G401.6 (cell line): ENCODE results near the gene KDM4C.
"Not testable (repeated sequence)": the region's sequence is repeated elsewhere in the genome, so short reads cannot be mapped to it uniquely, and the experiment has no call there.

ENCODE experiments used
- FAIRE-seq: peaks from 2 replicates; lab custom pipeline; 2012; peaks lifted over from hg19 to GRCh38; lab: Jason Lieb, UNC

KDM4C gene

DNA sequence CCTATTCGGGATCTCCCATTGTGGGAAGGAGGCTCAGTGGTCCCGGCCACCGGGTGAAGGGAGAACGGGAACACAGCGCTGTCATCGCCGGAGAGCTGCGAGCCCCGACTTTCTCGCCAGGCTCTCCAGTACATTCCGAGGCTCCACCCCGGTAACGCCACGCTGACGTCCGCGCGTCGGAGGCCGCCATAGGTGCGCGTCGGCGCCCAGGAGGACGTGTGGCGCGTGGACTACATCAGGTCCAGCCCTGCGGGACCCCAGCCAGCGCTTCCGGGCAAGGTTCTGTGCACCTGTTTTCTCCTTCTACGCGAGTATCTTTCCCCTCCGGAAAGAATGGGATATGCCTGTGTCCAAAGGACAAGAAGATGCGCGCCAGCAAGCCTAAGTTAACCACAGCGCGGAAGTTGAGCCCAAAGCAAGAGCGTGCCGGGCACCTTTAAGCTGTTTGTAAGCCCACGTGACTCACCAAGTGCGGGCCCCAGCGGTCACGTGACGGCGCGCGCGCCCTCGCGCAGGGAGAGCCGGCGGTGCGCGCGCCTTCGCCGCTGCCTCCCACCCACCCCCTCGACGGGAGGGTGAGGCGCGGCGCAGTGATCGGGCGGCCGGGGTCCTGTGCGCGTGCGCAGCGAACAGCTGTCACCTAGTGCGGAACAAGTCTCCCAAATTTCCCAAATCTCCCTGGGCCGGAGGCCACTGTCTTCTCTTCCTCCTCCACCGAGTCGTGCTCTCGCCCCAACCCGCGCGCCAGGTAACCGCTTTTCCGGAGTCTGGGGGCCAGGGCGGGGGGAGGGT, at the start of gene KDM4C:
Gene KDM4C, plus strand, starts transcription at position 518 of the 792 bp plus-strand sequence. CDS start 35,016 bp downstream, outside the sequence.
- no peak for FAIRE-seq

DNA sequence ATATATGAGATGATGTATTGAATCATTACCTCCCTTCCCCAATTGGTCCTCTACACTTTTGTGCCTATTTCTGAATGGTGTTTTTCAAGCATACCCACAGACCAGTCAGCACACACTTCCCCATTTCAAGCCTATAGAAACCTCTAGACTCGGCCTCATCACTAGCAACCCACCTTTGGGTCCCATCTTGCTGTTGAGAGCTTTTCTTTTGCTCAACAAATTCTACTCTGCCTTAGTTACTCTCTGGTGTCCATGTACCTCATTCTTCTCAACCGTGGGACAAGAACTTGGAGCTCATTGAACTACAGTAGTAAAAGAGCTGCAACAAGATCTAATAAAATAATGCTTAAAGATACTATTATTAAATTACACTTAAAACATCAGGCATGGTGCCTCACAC, 49.0 kb upstream of the KDM4C start:
- no peak for FAIRE-seq

DNA sequence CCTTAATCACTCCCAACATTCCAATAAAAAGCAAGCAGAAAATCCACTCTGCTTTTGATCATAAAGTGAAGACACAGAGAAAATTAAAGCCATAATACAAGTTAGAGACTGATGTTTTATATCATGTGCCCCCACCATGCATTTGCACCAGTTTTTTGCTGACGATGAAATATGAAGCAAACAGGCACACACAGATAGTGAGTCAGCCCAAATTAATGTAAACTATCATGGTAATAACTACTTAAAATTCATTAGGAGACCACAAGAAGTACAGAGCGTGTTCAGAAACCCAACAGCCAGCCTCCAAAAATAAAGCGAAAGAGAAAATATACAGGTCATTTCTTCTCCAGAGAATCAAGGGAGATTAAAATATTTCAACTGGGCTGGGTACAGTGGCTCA, 46.4 kb upstream of the KDM4C start:
- FAIRE-seq, result no peak

DNA sequence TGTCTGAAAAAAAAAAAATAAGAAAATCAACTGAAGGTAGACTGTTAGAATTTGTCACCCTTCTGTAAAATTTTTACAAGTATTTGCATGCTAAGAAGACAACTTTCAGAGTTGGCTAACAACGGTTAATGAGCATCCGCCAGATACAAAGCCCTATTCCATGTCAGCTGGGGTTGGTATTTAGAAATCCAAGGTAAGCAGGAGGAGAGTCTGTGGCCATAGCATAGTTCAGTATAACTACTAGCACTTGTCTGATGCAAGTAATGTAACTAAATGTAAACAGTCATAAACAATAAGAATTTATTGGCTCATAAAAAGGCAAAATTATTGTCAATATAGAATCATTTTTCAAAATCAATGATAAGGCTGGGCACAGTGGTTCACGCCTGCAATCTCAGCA, 45.7 kb upstream of the KDM4C start:
- no peak for FAIRE-seq

DNA sequence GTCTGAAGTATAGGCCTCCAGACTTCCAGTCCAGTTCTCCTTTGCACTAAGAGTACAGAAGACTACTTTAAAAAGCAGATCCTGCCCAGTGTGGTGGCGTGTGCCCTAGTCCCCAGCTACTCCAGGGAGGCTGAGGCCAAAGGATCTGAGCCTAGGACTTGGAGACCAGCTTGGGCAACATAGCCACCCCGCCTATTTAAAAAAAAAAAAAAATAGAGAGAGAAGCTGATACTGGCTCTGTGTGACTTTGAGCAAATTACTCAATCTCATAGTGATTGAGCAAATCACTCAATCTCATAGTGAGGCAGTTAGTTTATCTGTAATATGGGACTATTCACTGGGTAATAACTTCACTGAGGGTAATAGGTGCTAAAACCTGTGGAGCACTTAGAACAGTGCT, 43.6 kb upstream of the KDM4C start:
- no peak for FAIRE-seq

DNA sequence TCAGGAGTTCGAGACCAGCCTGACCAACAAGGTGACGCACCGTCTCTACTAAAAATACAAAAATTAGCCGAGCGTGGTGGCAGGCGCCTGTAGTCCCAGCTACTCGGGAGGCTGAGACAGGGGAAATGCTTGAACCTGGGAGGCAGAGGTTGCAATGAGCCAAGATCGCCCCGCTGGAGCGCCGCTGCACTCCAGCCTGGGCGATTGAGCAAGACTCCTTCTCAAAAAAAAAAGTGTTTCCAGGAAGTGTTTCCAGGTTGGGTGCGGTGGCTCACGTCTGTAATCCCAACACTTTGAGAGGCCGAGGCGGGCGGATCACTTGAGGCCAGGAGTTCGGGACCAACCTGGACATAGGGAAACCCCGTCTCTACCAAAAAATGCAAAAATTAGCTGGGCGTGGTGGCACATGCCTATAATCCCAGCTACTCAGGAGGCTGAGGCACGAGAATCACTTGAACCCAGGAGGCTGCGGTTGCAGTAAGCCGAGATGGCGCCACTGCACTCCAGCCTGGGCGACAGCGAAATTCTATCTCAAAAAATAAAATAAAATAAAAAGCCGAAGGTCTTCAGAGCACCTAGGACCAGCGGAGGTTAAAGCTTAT, 42.5 kb upstream of the KDM4C start:
- FAIRE-seq, result not testable (repeated sequence)

DNA sequence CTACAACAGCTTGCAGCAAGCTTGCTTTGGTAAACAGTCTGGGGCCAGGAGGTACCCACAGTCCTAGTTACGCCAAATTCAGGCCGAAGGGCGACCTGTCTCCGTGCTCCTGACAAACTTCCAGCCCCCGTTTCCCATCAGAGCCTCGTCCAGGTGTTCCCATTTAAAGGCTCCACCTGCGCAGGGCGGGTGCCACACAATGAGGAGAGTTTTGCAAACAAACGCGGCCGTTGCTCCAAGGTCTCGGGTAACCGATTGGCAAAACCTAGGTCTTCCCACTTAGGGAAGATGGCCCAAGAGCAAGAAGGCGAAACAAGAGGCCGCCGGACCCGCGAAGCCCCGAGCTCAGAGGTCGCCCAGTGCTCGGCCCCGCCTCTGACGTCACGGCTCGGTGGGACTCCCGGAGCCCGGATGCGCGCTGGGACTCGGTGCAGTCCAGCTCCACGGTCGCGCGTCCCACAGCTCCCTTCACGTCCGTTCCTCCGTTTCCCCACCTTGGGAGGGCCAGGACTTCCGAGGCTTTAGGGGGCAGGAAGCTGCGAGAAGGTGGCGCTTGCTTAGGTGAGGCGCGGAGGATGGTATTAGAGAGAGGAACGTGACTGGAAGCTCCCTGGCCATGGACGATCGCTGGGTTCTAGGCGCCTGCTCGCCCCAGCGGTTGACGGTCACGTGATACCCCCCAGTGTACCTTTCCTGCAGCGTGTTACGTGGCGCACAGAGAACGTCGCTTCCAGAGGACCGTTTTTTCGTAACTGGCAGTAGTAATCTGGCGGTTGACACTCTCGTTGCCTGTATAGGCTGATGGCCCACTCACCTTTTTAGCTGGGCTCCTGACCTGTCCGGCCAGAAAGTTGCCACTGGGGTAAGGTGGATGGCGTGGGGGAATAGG, 41.8 kb upstream of the KDM4C start:
- no peak for FAIRE-seq

DNA sequence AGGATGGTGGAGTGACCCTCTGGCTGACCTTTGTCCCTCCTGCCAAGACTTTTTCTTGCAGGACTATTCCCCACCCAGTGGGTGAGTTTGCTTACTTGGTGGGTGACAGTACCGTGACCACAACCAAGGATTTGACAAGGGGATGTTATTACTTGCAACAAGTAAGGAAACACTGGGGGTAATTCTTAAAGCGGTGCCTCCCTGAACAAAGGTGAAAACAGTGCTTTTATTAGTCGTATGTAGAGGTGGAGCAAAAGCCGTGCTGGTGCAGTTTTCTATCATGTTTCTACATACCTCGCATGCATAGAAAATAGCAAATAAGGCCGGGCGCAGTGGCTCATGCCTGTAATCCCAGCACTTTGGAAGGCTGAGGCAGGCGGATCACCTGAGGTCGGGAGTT, 41.0 kb upstream of the KDM4C start:
- FAIRE-seq, result no peak

DNA sequence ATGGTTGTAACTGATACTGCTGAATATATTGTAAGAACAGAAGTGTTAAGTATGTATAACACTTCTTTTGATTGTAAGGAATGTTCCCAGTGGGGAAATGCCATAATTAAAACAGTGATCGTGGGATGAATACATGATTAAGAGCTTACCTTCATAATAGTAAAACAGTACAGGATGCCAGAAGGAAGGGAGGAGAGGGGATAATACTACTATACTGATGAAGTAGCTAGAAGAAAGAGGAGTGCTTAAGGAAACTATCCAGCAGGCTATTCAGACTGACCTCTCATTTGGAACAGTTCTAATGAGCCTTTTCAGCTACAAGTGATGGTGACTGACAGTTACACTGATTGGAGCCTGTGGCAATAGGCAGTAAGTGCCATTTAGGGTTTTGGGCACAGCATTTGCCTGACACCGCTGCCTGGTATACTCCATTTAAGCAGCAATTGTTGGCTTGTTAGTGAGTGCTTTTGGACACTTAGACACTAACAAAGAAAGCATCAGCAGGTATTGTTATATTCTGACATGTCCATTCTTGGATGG, 33.8 kb upstream of the KDM4C start:
- FAIRE-seq, result no peak

DNA sequence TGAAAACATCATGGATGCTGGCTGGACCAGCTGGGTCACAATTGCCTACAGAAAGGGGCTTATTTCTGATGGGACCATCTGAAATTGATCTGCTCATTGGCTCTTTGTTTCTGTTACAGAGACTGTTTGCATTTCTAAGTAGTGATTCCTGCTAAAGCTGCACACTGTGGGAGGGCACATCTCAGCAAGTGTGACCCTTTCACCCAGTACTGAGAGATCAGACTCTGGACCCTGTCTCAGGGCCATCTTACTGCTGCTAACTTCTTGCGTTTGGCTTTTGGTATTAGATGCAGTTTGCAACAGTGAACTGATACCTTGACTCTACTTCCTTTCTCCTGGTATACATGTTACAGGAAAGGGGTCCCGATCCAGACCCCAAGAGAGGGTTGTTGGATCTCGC, 24.5 kb upstream of the KDM4C start:
- FAIRE-seq, result no peak

DNA sequence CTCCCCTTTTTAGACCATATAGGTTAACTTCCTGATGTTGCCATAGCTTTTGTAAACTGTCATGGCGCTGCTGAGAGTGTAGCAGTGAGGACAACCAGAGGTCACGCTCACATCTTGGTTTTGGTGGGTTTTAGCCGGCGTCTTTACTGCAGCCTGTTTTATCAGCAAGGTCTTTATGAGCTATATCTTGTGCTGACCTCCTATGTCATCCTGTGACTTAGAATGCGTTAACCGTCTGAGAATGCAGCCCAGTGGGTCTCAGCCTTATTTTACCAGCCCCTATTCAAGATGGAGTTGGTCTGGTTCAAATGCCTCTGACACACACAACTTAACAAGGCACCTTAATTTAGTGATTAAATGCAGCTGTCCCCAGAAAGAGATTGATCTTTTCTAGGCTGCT, 23.9 kb upstream of the KDM4C start:
- FAIRE-seq, result no peak

DNA sequence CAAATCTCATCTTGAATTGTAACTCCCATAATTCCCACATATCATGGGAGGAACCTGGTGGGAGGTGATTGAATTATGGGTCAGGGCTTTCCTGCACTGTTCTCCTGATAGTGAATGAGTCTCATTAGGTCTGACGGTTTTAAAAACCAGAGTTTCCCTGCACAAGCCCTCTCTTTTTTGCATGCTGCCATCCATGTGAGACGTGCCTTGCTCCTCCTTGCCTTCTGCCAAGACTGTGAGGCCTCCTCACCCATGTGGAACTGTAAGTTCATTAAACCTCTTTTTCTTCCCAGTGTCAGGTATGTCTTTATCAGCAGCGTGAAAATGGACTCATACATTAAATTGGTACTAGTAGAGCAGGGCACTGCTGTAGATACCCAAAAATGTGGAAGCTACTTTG, 22.4 kb upstream of the KDM4C start:
- no peak for FAIRE-seq

DNA sequence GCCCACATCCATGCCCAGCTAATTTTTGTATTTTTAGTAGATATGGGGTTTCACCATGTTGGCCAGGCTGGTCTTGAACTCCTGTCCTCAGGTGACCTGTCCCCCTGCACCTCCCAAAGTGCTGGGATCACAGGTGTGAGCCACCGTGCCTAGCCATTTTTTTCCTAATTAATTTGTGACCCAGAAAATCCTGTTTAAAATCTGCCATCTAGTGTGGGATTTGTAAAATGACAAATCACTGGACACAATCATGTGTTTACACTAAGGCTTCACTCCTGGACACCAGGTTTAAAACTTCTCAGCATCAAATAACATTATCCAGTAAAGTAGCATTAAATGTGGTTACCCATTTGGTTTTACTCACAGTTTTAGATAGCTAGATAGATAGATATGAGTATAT, 18.6 kb upstream of the KDM4C start:
- peak; percentile 79 for FAIRE-seq

DNA sequence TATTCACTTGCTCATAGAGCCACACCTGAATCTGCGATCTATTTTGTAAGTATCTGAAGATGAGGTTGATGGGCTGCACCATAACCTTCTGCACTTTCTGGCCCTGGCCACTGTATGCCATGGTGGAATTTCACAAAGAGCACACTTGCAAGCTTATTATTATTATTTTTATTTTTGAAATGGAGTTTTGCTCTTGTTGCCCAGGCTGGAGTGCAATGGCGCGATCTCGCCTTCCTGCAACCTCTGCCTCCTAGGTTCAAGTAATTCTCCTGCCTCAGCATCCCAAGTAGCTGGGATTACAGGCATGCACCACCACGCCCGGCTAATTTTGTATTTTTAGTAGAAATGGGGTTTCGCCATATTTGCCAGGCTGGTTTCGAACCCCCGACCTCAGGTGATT, 8.9 kb upstream of the KDM4C start:
- FAIRE-seq, result not testable (repeated sequence)

DNA sequence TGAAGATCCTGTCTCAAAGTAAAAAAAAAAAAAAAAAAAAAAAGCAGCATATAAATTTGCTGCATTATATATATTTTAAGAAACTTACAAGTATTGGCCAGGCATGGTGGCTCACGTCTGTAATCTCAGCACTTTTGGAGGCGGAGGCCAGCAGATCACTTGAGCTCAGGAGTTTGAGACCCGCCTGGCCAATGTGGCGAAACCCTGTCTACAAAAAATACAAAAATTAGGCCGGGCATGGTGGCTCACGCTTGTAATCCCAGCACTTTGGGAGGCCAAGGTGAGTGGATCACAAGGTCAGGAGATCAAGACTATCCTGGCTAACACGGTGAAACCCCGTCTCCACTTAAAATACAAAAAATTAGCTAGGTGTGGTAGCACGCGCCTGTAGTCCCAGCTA, 2.9 kb upstream of the KDM4C start:
- FAIRE-seq, result not testable (repeated sequence)

DNA sequence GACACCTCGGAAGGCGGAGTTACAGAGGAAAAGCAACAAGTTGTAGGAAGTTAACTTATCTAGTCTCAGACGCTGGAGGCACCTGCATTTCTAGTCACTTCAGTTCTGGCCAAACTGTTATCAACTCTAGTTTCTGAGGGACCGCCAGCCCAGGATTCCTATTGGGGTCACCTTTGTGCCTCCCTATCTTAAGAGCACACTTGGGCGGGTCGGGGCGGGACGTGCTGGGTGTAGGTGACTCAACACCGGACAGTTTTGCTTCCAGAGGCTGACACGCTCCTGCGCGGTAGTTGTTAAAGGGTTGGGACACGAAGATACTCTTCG, 679 bp upstream of the KDM4C start:
- no peak for FAIRE-seq

DNA sequence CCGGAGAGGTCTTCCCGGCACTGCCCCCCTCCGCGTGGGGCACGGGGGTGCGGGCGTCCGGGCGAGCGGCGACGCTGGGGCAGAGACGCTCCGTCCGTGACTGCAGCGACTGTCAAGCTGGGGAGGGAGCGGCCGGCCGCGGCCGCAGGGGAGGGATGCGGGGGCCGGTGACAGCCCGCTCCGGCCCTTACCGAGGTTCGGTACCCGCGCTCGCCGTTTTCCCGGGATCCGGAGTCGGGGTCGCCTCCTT, 400 bp downstream of the KDM4C start:
- FAIRE-seq, result no peak

DNA sequence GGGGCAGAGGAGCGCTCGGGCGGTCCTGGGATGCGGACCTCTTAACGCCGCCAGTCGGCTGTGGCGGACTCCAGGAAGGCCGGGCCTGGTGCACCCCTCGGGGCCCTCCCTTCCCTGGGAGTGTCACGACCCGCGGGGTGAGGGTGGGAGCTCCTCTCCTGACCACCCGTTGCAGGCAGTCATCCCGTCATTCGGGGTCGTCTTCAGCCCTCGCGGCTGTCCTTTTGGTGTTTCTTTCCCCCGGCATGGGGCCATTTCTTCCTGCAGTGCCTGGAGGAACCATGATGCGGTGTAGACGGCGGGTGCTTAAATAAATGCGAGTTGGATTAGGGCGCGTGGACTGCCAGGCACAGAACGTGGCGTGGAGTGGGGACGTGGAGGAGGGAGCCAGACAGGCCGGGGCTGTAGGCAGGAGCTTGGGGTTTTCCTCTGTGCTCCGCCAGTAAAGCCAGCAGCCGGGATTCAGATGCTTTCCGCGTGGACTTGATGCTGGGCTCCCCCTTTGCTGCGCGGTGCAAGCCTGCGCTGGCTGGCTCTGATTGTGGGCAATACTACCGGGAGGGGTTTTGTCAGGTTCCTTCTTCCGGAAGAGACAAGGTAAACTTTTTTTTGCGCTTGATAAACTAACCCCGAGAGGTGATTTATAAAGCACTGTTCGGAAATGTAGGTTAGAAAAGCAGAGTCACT, 868 bp downstream of the KDM4C start:
- no peak for FAIRE-seq

DNA sequence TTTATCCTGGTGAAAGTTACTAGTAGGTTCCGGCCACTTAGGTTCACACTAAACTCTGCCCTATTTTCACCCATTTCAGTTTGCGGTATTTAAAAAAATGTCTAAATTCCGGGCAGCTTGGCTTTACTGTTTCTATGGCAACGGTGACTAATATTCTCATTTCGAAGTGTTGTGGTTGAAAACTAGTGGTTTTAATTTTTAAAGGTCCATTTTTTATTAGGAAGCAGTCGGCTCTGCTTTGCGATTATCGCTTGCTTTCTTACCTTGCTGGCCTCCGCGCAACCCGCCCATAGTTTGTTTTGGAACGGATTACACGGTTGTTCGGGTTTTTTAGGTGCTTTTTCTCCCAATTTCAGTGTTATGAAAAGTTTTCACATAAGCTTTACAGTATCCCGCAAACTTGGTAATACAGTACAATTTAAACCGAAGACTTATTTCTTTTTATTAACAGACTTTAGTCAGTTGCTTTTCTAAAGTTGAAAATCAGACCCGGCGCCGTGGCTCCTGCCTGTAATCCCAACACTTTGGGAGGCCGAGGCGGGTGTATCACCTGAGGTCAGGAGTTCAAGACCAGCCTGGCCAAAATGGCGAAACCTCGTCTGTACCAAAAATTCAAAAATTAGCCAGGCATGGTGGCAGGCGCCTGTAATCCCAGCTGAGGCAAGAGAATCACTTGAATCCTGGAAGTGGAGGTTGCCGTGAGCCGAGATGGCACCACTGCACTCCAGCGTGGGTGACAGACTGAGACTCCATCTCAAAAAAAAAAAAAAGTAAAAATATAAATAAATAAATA, 1.6 kb downstream of the KDM4C start:
- no peak for FAIRE-seq

DNA sequence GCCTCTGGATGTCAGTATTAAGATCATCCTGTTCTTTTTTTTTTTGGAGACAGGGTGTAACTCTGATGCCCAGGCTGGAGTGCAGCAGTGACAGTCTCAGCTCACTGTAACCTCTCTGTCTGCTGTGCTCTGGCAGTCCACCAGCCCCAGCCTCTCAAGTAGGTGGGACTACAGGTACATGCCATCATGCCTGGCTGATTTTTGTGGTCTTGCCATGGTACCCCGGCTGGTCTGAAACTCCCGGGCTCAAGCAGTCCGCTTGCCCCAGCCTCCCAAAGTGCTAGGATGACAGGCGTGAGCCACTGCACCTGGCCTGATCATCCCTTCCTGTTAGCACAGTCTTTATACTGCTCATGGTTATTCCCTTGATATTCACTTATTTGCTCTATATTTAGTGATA, 3.5 kb downstream of the KDM4C start:
- no peak for FAIRE-seq

DNA sequence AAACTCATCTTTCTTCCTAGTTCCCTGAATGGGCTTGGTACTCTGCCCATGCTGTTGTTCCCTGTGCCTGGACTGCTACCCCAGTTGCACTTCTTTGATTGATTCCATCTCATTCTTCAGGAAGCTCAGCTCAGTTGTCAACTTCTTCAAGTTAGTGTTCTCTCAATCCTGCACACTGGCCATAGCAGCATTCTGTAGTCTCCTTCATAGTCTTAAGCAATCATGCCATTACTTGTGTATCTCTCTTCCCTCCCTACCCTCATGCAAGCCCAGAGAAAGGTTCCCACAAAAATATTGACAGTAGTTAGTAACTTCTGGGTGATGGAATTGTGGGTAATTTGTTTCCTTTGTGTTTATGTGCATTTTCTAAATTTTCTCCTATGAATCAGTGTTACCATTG, 5.5 kb downstream of the KDM4C start:
- no peak for FAIRE-seq

DNA sequence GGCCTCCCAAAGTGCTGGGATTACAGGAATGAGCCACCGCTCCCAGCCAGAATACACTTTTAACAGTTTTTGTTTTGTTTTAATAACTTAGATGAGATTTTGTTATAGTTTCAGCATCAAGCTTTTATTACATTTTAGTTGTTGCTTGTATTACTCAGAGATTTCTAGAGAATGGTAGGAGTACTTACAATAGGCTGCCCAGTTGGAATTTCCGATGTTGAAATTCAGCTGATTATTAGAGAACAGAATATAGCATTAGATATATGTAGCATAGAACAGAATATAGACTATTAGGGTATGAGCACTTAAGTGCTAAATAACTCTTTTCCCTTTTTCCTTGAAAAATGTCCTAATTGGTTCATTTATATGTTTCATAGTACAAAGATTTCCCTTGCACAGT, 6.2 kb downstream of the KDM4C start:
- FAIRE-seq, result no peak
